SK-N-SH treated with all-trans-retinoic acid at 6 μM for 48 hours (cell line): Measurements from ENCODE around the gene PCNT.

ENCODE experiments used
- ARNTL ChIP-seq: fragments of 450-650 bp; formaldehyde crosslinking; IDR thresholded peaks from 2 replicates; pipeline ENCODE4 v1.5.0; 2020; ENCODE audit warnings: low read depth, mild to moderate bottlenecking, moderate library complexity, borderline replicate concordance
- CREB5 ChIP-seq: fragments of 250-450 bp; sonication (Bioruptor Pico); IDR thresholded peaks from 2 replicates; pipeline ENCODE4 v1.5.1; 2020; ENCODE audit warnings: low read depth, mild to moderate bottlenecking, moderate library complexity
- PPARA ChIP-seq: fragments of 250-450 bp; sonication (Bioruptor Pico); IDR thresholded peaks from 2 replicates; pipeline ENCODE4 v1.5.0; 2020; ENCODE audit warnings: mild to moderate bottlenecking, borderline replicate concordance
- RARB ChIP-seq: fragments of 250-450 bp; sonication (Bioruptor Pico); IDR thresholded peaks from 2 replicates; pipeline ENCODE4 v1.8.0; 2021; ENCODE audit warnings: mild to moderate bottlenecking, moderate library complexity
- TOX ChIP-seq: fragments of 250-450 bp; sonication (Bioruptor Pico); IDR thresholded peaks from 2 replicates; pipeline ENCODE4 v1.8.0; 2021; ENCODE audit warnings: mild to moderate bottlenecking, moderate library complexity, borderline replicate concordance
- ZC3H10 ChIP-seq: fragments of 250-450 bp; sonication (Bioruptor Pico); IDR thresholded peaks from 2 replicates; pipeline ENCODE4 v1.5.1; 2021; ENCODE audit warnings: mild to moderate bottlenecking, moderate library complexity
- ZFP30 ChIP-seq: fragments of 450-650 bp; formaldehyde crosslinking; IDR thresholded peaks from 2 replicates; pipeline ENCODE4 v1.5.0; 2022; ENCODE audit warnings: mild to moderate bottlenecking, moderate library complexity
- ZNF8 ChIP-seq: fragments of 450-650 bp; formaldehyde crosslinking; IDR thresholded peaks from 2 replicates; pipeline ENCODE4 v1.5.0; 2020; ENCODE audit warnings: mild to moderate bottlenecking, moderate library complexity
- TF ChIP-seq, protein P1 (sequence below): fragments of 250-450 bp; sonication (Bioruptor Pico); IDR thresholded peaks from 2 replicates; pipeline ENCODE4 v1.8.0; 2021; ENCODE audit warnings: low read depth, mild to moderate bottlenecking, moderate library complexity, borderline replicate concordance
- TF ChIP-seq, protein P2 (sequence below): fragments of 250-450 bp; sonication (Bioruptor Pico); IDR thresholded peaks from 2 replicates; pipeline ENCODE4 v1.8.0; 2020; ENCODE audit warnings: mild to moderate bottlenecking, moderate library complexity, borderline replicate concordance

DNA sequence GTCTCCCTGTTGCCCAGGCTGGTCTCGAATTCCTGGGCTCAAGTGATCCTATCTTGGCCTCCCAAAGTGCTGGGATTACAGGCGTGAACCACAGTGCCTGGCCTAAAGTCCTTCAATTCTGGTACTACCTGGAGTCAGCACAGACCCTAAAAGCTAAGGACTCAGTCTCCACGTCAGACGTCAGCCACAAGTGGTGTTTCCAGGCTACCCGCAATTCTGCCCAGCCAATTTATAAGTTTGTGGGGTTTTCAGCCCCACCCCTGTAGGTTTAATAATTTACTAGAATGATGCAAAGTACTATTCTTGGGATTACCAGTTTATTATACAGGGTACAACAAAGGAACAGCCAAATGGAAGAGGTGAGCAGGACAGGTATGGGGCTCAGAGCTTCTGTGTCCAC lies 124.2 kb downstream of the PCNT start:
- TF ChIP-seq CREB5 (CRISPR knock-in tag) (no peak), ZC3H10 (CRISPR knock-in tag) (no peak), ARNTL (CRISPR knock-in tag) (no peak), TOX (no peak), ZFP30 (no peak), ZNF8 (CRISPR knock-in tag) (no peak), PPARA (no peak), RARB (CRISPR knock-in tag) (no peak)
- TF ChIP-seq, protein P1, sequence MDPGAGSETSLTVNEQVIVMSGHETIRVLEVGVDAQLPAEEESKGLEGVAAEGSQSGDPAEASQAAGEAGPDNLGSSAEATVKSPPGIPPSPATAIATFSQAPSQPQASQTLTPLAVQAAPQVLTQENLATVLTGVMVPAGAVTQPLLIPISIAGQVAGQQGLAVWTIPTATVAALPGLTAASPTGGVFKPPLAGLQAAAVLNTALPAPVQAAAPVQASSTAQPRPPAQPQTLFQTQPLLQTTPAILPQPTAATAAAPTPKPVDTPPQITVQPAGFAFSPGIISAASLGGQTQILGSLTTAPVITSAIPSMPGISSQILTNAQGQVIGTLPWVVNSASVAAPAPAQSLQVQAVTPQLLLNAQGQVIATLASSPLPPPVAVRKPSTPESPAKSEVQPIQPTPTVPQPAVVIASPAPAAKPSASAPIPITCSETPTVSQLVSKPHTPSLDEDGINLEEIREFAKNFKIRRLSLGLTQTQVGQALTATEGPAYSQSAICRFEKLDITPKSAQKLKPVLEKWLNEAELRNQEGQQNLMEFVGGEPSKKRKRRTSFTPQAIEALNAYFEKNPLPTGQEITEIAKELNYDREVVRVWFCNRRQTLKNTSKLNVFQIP (CRISPR knock-in tag): no peak
- TF ChIP-seq, protein P2, sequence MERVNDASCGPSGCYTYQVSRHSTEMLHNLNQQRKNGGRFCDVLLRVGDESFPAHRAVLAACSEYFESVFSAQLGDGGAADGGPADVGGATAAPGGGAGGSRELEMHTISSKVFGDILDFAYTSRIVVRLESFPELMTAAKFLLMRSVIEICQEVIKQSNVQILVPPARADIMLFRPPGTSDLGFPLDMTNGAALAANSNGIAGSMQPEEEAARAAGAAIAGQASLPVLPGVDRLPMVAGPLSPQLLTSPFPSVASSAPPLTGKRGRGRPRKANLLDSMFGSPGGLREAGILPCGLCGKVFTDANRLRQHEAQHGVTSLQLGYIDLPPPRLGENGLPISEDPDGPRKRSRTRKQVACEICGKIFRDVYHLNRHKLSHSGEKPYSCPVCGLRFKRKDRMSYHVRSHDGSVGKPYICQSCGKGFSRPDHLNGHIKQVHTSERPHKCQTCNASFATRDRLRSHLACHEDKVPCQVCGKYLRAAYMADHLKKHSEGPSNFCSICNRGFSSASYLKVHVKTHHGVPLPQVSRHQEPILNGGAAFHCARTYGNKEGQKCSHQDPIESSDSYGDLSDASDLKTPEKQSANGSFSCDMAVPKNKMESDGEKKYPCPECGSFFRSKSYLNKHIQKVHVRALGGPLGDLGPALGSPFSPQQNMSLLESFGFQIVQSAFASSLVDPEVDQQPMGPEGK (CRISPR knock-in tag): no peak
